ENCODE results near the gene ATP6V1G2. TPM values are rescaled to one million over a fixed set of nuclear protein-coding genes. Genes with fewer than 3 reads are reported as not detected.

ATP6V1G2 gene
- total RNA-seq, 4 donors from 2014 or later = 0.60 to 3.8 (median 2.2) TPM

GRCh38 chr6:31586599-31587281 lies 40.3 kb upstream of the ATP6V1G2 start:
- Histone ChIP-seq H3K4me1 (peaks cover 0 to 20% (median 8%) of the 10 kb centered on the region in 4 donors), H3K27ac (peak overlapping the region in 1 of 4 donors; percentile 21), H3K4me3 (peak overlapping the region in 1 of 4 donors; percentile 17), H3K9me3 (no peaks in the 10 kb centered on the region), H3K36me3 (no peaks in the 10 kb centered on the region), H3K27me3 (peaks cover 0 to 11% of the 10 kb centered on the region in 2 donors)
- DNase-seq (ENCODE audit: low spot score in 2 of 2) = no peak
- TF ChIP-seq CTCF (IDR thresholded peaks at IDR 0.05) (no peak), POLR2A (IDR thresholded peaks at IDR 0.05) (no peak), EP300 (IDR thresholded peaks at IDR 0.05) (no peak)
- WGBS, 2 donors = 63 to 72% methylated on average over 9 of the region's 9 CpGs

- peak within 1 kb of the TSS in 1 of 4 donors; percentile 17 for H3K4me3 ChIP-seq
These were observed 39.6 kb upstream of the ATP6V1G2 start, which contains the start of gene LST1 for GRCh38 chr6:31586008-31586407. Gene LST1, plus strand, starts transcription at chr6:31586277. Its CDS starts 1,023 bp downstream, at chr6:31587300.

GRCh38 chr6:31585491-31585890 lies 39.1 kb upstream of the ATP6V1G2 start:
- no peak overlapping the region for H3K27ac ChIP-seq
- TF ChIP-seq CTCF (IDR thresholded peaks at IDR 0.05) (no peak), POLR2A (IDR thresholded peaks at IDR 0.05) (no peak), EP300 (IDR thresholded peaks at IDR 0.05) (no peak)
- WGBS, 2 donors = 55 to 64% methylated on average over 2 of the region's 2 CpGs

More at GRCh38 chr6:31586008-31586407, 39.6 kb upstream of the ATP6V1G2 start, which contains the start of gene LST1:
- H3K27me3 ChIP-seq = peaks cover 0 to 11% of the 10 kb centered on the region in 2 donors
- H3K9me3 ChIP-seq = no peaks in the 10 kb centered on the region
- H3K36me3 ChIP-seq = no peaks in the 10 kb centered on the region
- WGBS, 2 donors = 57 to 61% methylated on average over 1 of the region's 1 CpG
- TF ChIP-seq EP300 (IDR thresholded peaks at IDR 0.05) (no peak), CTCF (IDR thresholded peaks at IDR 0.05) (no peak), POLR2A (IDR thresholded peaks at IDR 0.05) (no peak)
- DNase-seq (ENCODE audit: low spot score in 2 of 2) = peak in 1 of 2 donors; percentile 10
- peak within 1 kb of the TSS in 1 of 4 donors; percentile 21 for H3K27ac ChIP-seq
- peaks cover 0 to 24% (median 9%) of the 10 kb centered on the region in 4 donors for H3K4me1 ChIP-seq

GRCh38 chr6:31582230-31582643 lies 35.8 kb upstream of the ATP6V1G2 start, which contains the start of gene LTB:
Gene LTB, minus strand, starts transcription at chr6:31582424. Its CDS starts 7 bp downstream, at chr6:31582417.
- Histone ChIP-seq H3K4me3 (peak within 1 kb of the TSS; percentile 41 to 80 (median 67)), H3K4me1 (peaks cover 0 to 19% (median 8%) of the 10 kb centered on the region in 4 donors), H3K27ac (peak within 1 kb of the TSS; percentile 9 to 87 (median 67)), H3K27me3 (peaks cover 0 to 3% of the 10 kb centered on the region in 2 donors), H3K36me3 (no peaks in the 10 kb centered on the region), H3K9me3 (no peaks in the 10 kb centered on the region)
- WGBS, 2 donors = 61 to 79% methylated on average over 3 of the region's 3 CpGs
- no peak for TF ChIP-seq CTCF (IDR thresholded peaks at IDR 0.05)
- no peak for TF ChIP-seq POLR2A (IDR thresholded peaks at IDR 0.05)
- TF ChIP-seq EP300 (IDR thresholded peaks at IDR 0.05) = no peak
- DNase-seq (ENCODE audit: low spot score in 2 of 2) = no peak

More at GRCh38 chr6:31585491-31585890, 39.1 kb upstream of the ATP6V1G2 start:
- Histone ChIP-seq H3K4me3 (no peak overlapping the region), H3K36me3 (no peaks in the 10 kb centered on the region), H3K4me1 (peaks cover 0 to 27% (median 10%) of the 10 kb centered on the region in 4 donors), H3K27me3 (peaks cover 0 to 11% of the 10 kb centered on the region in 2 donors), H3K9me3 (no peaks in the 10 kb centered on the region)
- no peak for DNase-seq (ENCODE audit: low spot score in 2 of 2)

Data from tibial nerve (tissue), 4 donors.